HFFc6 (cell line): ENCODE results near the gene SYNJ1. TPM values are rescaled to one million over a fixed set of nuclear protein-coding genes. Genes with fewer than 3 reads are reported as not detected.

Experiments used
- DNase-seq: peaks from one replicate; pipeline ENCODE4 v3.0.0-alpha.2; 2018
- H3K27ac Mint-ChIP-seq: 2 replicates; pipeline ENCODE4 v1.8.0; 2020; ENCODE audit warnings: mild to moderate bottlenecking, mixed read lengths
- H3K27me3 Mint-ChIP-seq: 2 replicates; pipeline ENCODE4 v1.8.0; 2021; ENCODE audit warnings: mild to moderate bottlenecking, moderate library complexity, mixed read lengths; ENCODE audit not compliant: insufficient read depth
- H3K36me3 Mint-ChIP-seq: 2 replicates; pipeline ENCODE4 v1.8.0; 2021; ENCODE audit warnings: low read depth, mixed read lengths
- H3K4me1 Mint-ChIP-seq: 2 replicates; pipeline ENCODE4 v1.8.0; 2020; ENCODE audit warnings: low read depth, mixed read lengths
- H3K4me3 Mint-ChIP-seq: 2 replicates; pipeline ENCODE4 v1.8.0; 2020; ENCODE audit warnings: mild to moderate bottlenecking, moderate library complexity, mixed read lengths
- H3K9me3 Mint-ChIP-seq: 2 replicates; pipeline ENCODE4 v1.8.0; 2020; ENCODE audit warnings: mild to moderate bottlenecking, mixed read lengths
- CTCF ChIP-seq: fragments of 200-600 bp; sonication (generic); IDR thresholded peaks from 2 replicates; pipeline ENCODE4 v1.5.0; 2021; ENCODE audit warnings: antibody characterized with exemption, mild to moderate bottlenecking
- total RNA-seq, 6 experiments: library from RNA; stranded (reverse); fragmentation: NEBNext Ultra II Directional; extraction: Animal tissue kit (Norgen Biotek cat#: 25700); gene quantifications; 2 replicates in 1 of 6; 3 replicates in 5 of 6; pipeline ENCODE4 v1.2.3, GENCODE V29; 2021

SYNJ1 gene
- total RNA-seq, 6 experiments from 2014 or later: 14.3 to 17.9 (median 15.6) TPM

GRCh38 chr21:32726839-32727686 is 750 bp downstream of the SYNJ1 start:
- DNase-seq: no peak
- H3K4me1 Mint-ChIP-seq: peaks cover 18% of the 10 kb centered on the region
- H3K27me3 Mint-ChIP-seq: no peaks in the 10 kb centered on the region
- H3K4me3 Mint-ChIP-seq: peak overlapping the region; percentile 97
- H3K36me3 Mint-ChIP-seq: peaks cover 7% of the 10 kb centered on the region
- no peak for TF ChIP-seq CTCF
- peak overlapping the region; percentile 87 for H3K27ac Mint-ChIP-seq
- no peaks in the 10 kb centered on the region for H3K9me3 Mint-ChIP-seq

- Mint-ChIP-seq H3K36me3 (peaks cover 24% of the 10 kb centered on the region), H3K9me3 (no peaks in the 10 kb centered on the region), H3K4me1 (no peaks in the 10 kb centered on the region), H3K4me3 (no peak overlapping the region), H3K27ac (no peak overlapping the region), H3K27me3 (no peaks in the 10 kb centered on the region; the same call in 1 of the 2 replicates)
- no peak for DNase-seq
- TF ChIP-seq CTCF: no peak
These were observed 8.7 kb downstream of the SYNJ1 start for GRCh38 chr21:32719085-32719484.

- no peaks in the 10 kb centered on the region for H3K4me1 Mint-ChIP-seq
- no peak for DNase-seq
- H3K36me3 Mint-ChIP-seq: peaks cover 17% of the 10 kb centered on the region
- H3K9me3 Mint-ChIP-seq: no peaks in the 10 kb centered on the region
- no peak for TF ChIP-seq CTCF
- no peaks in the 10 kb centered on the region; the same call in 1 of the 2 replicates for H3K27me3 Mint-ChIP-seq
- H3K4me3 Mint-ChIP-seq: no peak overlapping the region
- H3K27ac Mint-ChIP-seq: no peak overlapping the region
These were observed 9.9 kb downstream of the SYNJ1 start for GRCh38 chr21:32717851-32718316.

- H3K4me3 Mint-ChIP-seq: no peak overlapping the region
- no peak for TF ChIP-seq CTCF
- no peak for DNase-seq
- H3K4me1 Mint-ChIP-seq: no peaks in the 10 kb centered on the region
- H3K36me3 Mint-ChIP-seq: peaks cover 17% of the 10 kb centered on the region
- H3K27ac Mint-ChIP-seq: no peak overlapping the region
- no peaks in the 10 kb centered on the region for H3K9me3 Mint-ChIP-seq
- H3K27me3 Mint-ChIP-seq: no peaks in the 10 kb centered on the region; the same call in 1 of the 2 replicates
These were observed 11.3 kb downstream of the SYNJ1 start for GRCh38 chr21:32716486-32716885.

GRCh38 chr21:32713726-32714125 is 14.1 kb downstream of the SYNJ1 start:
- Mint-ChIP-seq H3K4me1 (no peaks in the 10 kb centered on the region), H3K27me3 (no peaks in the 10 kb centered on the region; the same call in 1 of the 2 replicates), H3K4me3 (no peak overlapping the region), H3K9me3 (no peaks in the 10 kb centered on the region), H3K36me3 (peaks cover 13% of the 10 kb centered on the region), H3K27ac (no peak overlapping the region)
- no peak for TF ChIP-seq CTCF
- no peak for DNase-seq
